CD4-positive, alpha-beta T cell (primary cell): Measurements from ENCODE around the gene CAPSL. TPM values are rescaled to one million over a fixed set of nuclear protein-coding genes. Genes with fewer than 3 reads are reported as not detected.

ENCODE experiments used
- ATAC-seq: fragments of 200-7000 bp; cut with Tn5 transposase; one replicate; pipeline ENCODE4 v1.10.0; 2022; ENCODE audit warnings: mild to moderate bottlenecking; ENCODE audit not compliant: poor library complexity
- CTCF ChIA-PET: fragments of 350-600 bp; sonication (Branson Sonifier 250); formaldehyde crosslinking; loops from one replicate; lab custom pipeline; 2021; ENCODE audit warnings: antibody characterized with exemption, inconsistent platforms; lab: Charles Lee
- POLR2A ChIA-PET: fragments of 350-600 bp; sonication (Branson Sonifier 250); formaldehyde crosslinking; loops from one replicate; lab custom pipeline; 2021; ENCODE audit warnings: antibody characterized with exemption, inconsistent platforms; lab: Charles Lee
- DNase-seq, 14 experiments: peaks; one replicate each; pipeline ENCODE4 v3.0.0-alpha.2; 2013 to 2020; ENCODE audit warnings: mixed read lengths in 2 of 14
- H3K27ac ChIP-seq, 2 donors: one replicate each; pipeline versions ENCODE4 v1.5.1 to v1.7.0; 2013; ENCODE audit warnings: low read length in 2 of 2, low read depth in 1 of 2, mild to moderate bottlenecking in 1 of 2
- H3K27me3 ChIP-seq, 2 experiments: 1 replicate in 1 of 2; 2 replicates in 1 of 2; pipeline versions ENCODE4 v1.6.1 to v1.7.0; 2013; ENCODE audit warnings: low read length in 2 of 2, control low read depth in 1 of 2, mild to moderate bottlenecking in 1 of 2, moderate library complexity in 1 of 2; ENCODE audit not compliant: insufficient read depth in 2 of 2, control insufficient read depth in 1 of 2
- H3K36me3 ChIP-seq: one replicate; pipeline ENCODE4 v1.6.1; 2013; ENCODE audit warnings: low read length, control low read depth; ENCODE audit not compliant: insufficient read depth
- H3K4me1 ChIP-seq: one replicate; pipeline ENCODE4 v1.6.1; 2013; ENCODE audit warnings: low read length, control low read depth; ENCODE audit not compliant: insufficient read depth
- H3K4me3 ChIP-seq: one replicate; pipeline ENCODE4 v1.5.1; 2013; ENCODE audit warnings: mild to moderate bottlenecking, low read length, moderate library complexity
- H3K9me3 ChIP-seq, 2 experiments: 1 replicate in 1 of 2; 2 replicates in 1 of 2; pipeline versions ENCODE4 v1.6.1 to v1.7.0; 2013; ENCODE audit warnings: low read length in 2 of 2, mild to moderate bottlenecking in 2 of 2, control low read depth in 1 of 2, moderate library complexity in 1 of 2; ENCODE audit not compliant: control insufficient read depth in 1 of 2, insufficient read depth in 1 of 2
- H3K27ac Mint-ChIP-seq: one replicate; pipeline ENCODE4 v1.8.0; 2020; ENCODE audit warnings: mixed read lengths
- H3K27me3 Mint-ChIP-seq: one replicate; pipeline ENCODE4 v1.8.0; 2021; ENCODE audit warnings: mixed read lengths
- H3K36me3 Mint-ChIP-seq: one replicate; pipeline ENCODE4 v1.8.0; 2021; ENCODE audit warnings: low read depth, mixed read lengths
- H3K4me1 Mint-ChIP-seq: one replicate; pipeline ENCODE4 v1.8.0; 2021; ENCODE audit warnings: low read depth, mixed read lengths
- H3K4me3 Mint-ChIP-seq: one replicate; pipeline ENCODE4 v1.8.0; 2020; ENCODE audit warnings: mild to moderate bottlenecking, mixed read lengths
- H3K9me3 Mint-ChIP-seq: one replicate; pipeline ENCODE4 v1.8.0; 2020; ENCODE audit warnings: mixed read lengths
- intact Hi-C, 2 experiments: fragments of 100-400 bp; cut with DNase I in 1 of 2; cut with micrococcal nuclease in 1 of 2; formaldehyde crosslinking; loops; one replicate each; pipeline versions ENCODE4 v1.15.1 to v1.9.0; 2023 to 2025; cut with DNase I, micrococcal nuclease
- total RNA-seq, 174 experiments: library from RNA in 2 of 174; stranded (reverse) in 2 of 174; gene quantifications; one replicate each; pipeline ENCODE4 v1.2.3 and lab custom pipeline; 2021 to 2026
- TF ChIP-seq, protein P1 (sequence below): fragments of 200-600 bp; IDR thresholded peaks from one replicate; pipeline ENCODE4 v1.8.0; 2022; ENCODE audit warnings: antibody characterized with exemption, mild to moderate bottlenecking

Gene CAPSL
- total RNA-seq, 2 experiments from 2014 or later, result not detected

DNA sequence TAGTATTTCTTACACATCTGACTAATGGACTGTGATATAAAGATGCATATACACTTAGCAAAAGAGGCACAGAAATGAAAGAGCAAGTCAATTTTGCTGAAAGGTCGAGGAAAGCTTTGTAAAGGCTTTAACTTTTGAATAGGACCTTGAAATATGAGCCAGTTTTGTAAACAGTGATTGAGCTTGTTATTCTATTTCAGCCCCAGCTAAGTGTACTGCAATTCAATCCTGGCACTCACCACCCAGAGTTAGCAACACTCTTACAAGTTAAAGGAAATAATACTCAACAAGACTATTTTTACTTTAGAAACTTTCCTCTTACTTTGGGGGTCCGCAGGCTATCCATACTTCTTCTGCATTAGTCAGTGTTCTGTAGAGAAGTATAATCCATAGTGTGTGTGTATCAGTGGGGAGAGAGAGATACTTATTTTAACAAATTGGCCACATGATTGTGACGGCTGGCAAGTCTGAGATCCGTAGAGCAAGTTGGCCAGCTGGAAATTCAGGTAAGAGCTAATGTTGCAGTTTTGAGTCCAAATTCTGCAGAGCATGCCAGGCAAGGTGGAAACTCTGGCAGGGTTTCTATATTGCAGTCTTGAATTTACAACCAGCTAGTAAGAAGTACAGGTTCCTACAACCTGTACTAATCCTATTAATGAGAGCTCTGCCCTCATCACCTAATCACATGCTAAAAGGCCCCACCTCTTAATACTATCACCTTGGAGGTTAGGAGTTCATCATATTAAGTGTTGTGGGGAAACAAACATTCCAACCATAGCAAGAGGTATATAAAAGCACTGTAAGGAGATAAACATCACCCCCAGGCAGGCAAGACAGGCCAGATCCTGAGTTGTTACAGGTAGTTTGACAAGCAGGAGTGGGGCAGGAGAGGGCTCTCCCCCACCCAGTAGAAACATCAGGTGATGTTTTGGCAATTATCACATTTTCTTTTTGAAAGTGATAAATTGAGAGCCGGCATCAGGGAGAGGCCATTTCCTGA is 48.1 kb downstream of the CAPSL start:
- ATAC-seq (no peak), DNase-seq (no peak)
- intact Hi-C loops, result no loop called here
- H3K27ac Mint-ChIP-seq, result no peak overlapping the region
- H3K9me3 Mint-ChIP-seq, result no peaks in the 10 kb centered on the region
- H3K4me3 Mint-ChIP-seq, result no peak overlapping the region
- no peak overlapping the region for H3K4me3 ChIP-seq
- ChIA-PET POLR2A (interaction anchor here (1.2 to 2.5 kb wide), 3 partner anchors 9 to 19 kb away, joined by 3 to 15 read pairs (median 3); no protein-coding TSS in a partner anchor), CTCF (interaction anchor here (0.9 to 1.4 kb wide), 4 partner anchors 11 to 113 kb away, joined by 3 read pairs; no protein-coding TSS in a partner anchor)
- no peaks in the 10 kb centered on the region for H3K27me3 Mint-ChIP-seq
- no peaks in the 10 kb centered on the region for H3K4me1 ChIP-seq
- no peaks in the 10 kb centered on the region for H3K9me3 ChIP-seq
- no peaks in the 10 kb centered on the region for H3K36me3 Mint-ChIP-seq
- H3K27ac ChIP-seq, result no peak overlapping the region
- H3K4me1 Mint-ChIP-seq, result no peaks in the 10 kb centered on the region
- TF ChIP-seq, protein P1, sequence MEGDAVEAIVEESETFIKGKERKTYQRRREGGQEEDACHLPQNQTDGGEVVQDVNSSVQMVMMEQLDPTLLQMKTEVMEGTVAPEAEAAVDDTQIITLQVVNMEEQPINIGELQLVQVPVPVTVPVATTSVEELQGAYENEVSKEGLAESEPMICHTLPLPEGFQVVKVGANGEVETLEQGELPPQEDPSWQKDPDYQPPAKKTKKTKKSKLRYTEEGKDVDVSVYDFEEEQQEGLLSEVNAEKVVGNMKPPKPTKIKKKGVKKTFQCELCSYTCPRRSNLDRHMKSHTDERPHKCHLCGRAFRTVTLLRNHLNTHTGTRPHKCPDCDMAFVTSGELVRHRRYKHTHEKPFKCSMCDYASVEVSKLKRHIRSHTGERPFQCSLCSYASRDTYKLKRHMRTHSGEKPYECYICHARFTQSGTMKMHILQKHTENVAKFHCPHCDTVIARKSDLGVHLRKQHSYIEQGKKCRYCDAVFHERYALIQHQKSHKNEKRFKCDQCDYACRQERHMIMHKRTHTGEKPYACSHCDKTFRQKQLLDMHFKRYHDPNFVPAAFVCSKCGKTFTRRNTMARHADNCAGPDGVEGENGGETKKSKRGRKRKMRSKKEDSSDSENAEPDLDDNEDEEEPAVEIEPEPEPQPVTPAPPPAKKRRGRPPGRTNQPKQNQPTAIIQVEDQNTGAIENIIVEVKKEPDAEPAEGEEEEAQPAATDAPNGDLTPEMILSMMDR, result no peak
- H3K27me3 ChIP-seq, result no peaks in the 10 kb centered on the region
- no peaks in the 10 kb centered on the region for H3K36me3 ChIP-seq

DNA sequence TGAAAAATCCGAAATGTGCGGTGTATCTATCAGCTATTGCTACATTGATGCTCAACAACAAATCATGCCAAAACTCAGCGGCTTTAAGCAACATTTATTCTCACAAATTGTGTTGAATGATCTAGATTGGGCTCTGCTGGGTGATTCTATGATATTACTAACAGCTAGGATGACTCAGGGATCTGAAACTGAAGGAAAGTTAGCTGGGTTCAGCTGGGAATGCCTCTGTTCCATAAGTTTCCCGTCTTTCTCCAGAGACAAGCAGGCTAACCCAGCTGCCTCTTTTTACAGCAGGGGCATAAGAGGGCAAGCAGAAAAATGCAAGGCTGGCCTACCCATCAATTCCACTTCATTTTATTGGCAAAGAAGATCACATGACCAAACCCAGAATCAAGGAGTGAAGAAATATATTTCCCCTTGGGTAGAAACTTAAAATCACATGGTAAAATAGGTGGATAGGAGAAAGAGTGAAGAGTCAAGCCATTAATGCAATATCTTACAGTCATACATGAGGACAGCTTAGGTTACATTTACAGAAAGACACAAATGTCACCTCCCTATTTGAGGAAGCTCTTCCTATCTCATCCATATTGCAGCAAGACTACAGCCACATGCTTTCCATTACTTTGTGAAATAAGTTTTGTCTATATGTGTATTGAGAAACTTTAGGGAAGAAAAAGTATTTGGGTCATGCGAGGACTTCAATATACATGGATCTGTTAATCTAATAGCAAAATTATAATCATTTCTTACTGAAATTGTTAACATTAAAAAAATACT is 50.9 kb downstream of the CAPSL start:
- POLR2A ChIA-PET, result interaction anchor here (1.1 kb wide), 1 partner anchor 33 kb away, joined by 7 read pairs; no protein-coding TSS in a partner anchor
- no peaks in the 10 kb centered on the region for H3K9me3 ChIP-seq
- Mint-ChIP-seq H3K27me3 (no peaks in the 10 kb centered on the region), H3K9me3 (no peaks in the 10 kb centered on the region), H3K27ac (no peak overlapping the region), H3K4me3 (no peak overlapping the region), H3K36me3 (no peaks in the 10 kb centered on the region), H3K4me1 (peaks cover 23% of the 10 kb centered on the region)
- CTCF ChIA-PET, result interaction anchor here (1.1 kb wide), 1 partner anchor 37 kb away, joined by 3 read pairs; no protein-coding TSS in a partner anchor
- no peak overlapping the region for H3K27ac ChIP-seq
- TF ChIP-seq, protein P1, result no peak
- no peak for ATAC-seq
- no peak for DNase-seq
- H3K4me1 ChIP-seq, result peaks cover 11% of the 10 kb centered on the region
- H3K27me3 ChIP-seq, result no peaks in the 10 kb centered on the region
- H3K36me3 ChIP-seq, result no peaks in the 10 kb centered on the region
- no peak overlapping the region for H3K4me3 ChIP-seq
- intact Hi-C loops, result no loop called here

DNA sequence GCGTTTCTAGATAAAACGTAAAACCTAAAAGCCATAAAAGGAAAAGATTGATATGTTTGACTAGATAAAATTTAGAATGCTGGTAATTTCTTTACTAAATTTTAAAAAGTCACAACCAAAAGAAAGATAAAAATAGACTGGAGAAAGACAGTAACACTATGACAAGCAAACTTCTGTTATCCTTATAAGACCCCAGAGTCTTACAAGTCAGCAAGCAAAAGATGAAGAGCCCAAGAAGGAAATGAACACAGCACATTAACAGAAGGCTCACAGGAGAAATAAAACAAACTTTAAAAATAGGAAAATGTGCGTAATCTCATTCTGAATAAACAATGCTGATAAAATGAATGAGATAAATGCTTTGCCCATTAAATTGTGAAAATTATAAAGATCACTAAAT is 52.0 kb downstream of the CAPSL start:
- H3K27ac Mint-ChIP-seq, result no peak overlapping the region
- H3K9me3 ChIP-seq, result no peaks in the 10 kb centered on the region
- no peaks in the 10 kb centered on the region for H3K27me3 ChIP-seq
- no peak overlapping the region for H3K4me3 ChIP-seq
- ChIA-PET CTCF (no interaction called here), POLR2A (no interaction called here)
- H3K4me1 ChIP-seq, result peaks cover 18% of the 10 kb centered on the region
- peaks cover 3% of the 10 kb centered on the region for H3K9me3 Mint-ChIP-seq
- no peaks in the 10 kb centered on the region for H3K27me3 Mint-ChIP-seq
- peaks cover 7% of the 10 kb centered on the region for H3K36me3 Mint-ChIP-seq
- H3K27ac ChIP-seq, result no peak overlapping the region
- DNase-seq (no peak), ATAC-seq (no peak)
- intact Hi-C loops, result no loop called here
- H3K4me3 Mint-ChIP-seq, result no peak overlapping the region
- H3K4me1 Mint-ChIP-seq, result peaks cover 34% of the 10 kb centered on the region
- TF ChIP-seq, protein P1, result no peak
- H3K36me3 ChIP-seq, result no peaks in the 10 kb centered on the region
